Stimulated activated CD4-positive, alpha-beta T cell treated with anti-CD3 and anti-CD28 coated beads, TNF-alpha, amount 100 ng/mL, for 24 hours (primary cell): Measurements from ENCODE around the gene TMEM132D.
"Not testable (repeated sequence)": the region's sequence is repeated elsewhere in the genome, so short reads cannot be mapped to it uniquely, and the experiment has no call there.

Experiments
- DNase-seq, 3 experiments: peaks; one replicate each; pipeline ENCODE4 v3.0.0-alpha.2; 2020; ENCODE audit warnings: low read depth in 3 of 3

The TMEM132D gene

GRCh38 chr12:129068684-129069083 lies 835.1 kb downstream of the TMEM132D start:
- DNase-seq: no peak

- no peak for DNase-seq
Measured at GRCh38 chr12:129067491-129067890, 836.3 kb downstream of the TMEM132D start.

- DNase-seq: no peak
Measured at GRCh38 chr12:129064209-129064855, 839.5 kb downstream of the TMEM132D start.

GRCh38 chr12:129063600-129063999 lies 840.2 kb downstream of the TMEM132D start:
- DNase-seq: no peak

GRCh38 chr12:129053232-129053631 lies 850.6 kb downstream of the TMEM132D start:
- DNase-seq: no peak

GRCh38 chr12:129052373-129052772 lies 851.5 kb downstream of the TMEM132D start:
- DNase-seq: no peak

GRCh38 chr12:129049917-129050316 lies 853.9 kb downstream of the TMEM132D start:
- no peak for DNase-seq

GRCh38 chr12:129043334-129043733 lies 860.5 kb downstream of the TMEM132D start:
- not testable (repeated sequence) for DNase-seq

GRCh38 chr12:129036135-129036534 lies 867.7 kb downstream of the TMEM132D start:
- DNase-seq: no peak

- no peak for DNase-seq
Measured at GRCh38 chr12:129034558-129035289, 869.1 kb downstream of the TMEM132D start.

- no peak for DNase-seq
Measured at GRCh38 chr12:129028844-129029243, 875.0 kb downstream of the TMEM132D start.

- DNase-seq: no peak
Measured at GRCh38 chr12:129025055-129025454, 878.8 kb downstream of the TMEM132D start.
